ENCODE results near the gene PARP15.

DNA sequence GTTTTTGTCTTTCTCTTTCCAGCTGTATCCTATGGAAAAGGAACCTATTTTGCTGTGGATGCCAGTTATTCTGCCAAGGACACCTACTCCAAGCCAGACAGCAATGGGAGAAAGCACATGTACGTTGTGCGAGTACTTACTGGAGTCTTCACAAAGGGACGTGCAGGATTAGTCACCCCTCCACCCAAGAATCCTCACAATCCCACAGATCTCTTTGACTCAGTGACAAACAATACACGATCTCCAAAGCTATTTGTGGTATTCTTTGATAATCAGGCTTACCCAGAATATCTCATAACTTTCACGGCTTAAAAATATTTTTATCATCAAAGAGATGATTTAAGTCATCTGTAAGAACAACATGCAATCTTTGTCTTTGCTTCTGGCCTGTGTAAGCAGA lies 58.3 kb downstream of the PARP15 start:
- no peak for TF ChIP-seq POLR2AphosphoS5 (IDR thresholded peaks at IDR 0.05)
- TF ChIP-seq POLR2A (IDR thresholded peaks at IDR 0.05) = no peak
- no peak for TF ChIP-seq EP300 (IDR thresholded peaks at IDR 0.05)
- TF ChIP-seq, protein P1, sequence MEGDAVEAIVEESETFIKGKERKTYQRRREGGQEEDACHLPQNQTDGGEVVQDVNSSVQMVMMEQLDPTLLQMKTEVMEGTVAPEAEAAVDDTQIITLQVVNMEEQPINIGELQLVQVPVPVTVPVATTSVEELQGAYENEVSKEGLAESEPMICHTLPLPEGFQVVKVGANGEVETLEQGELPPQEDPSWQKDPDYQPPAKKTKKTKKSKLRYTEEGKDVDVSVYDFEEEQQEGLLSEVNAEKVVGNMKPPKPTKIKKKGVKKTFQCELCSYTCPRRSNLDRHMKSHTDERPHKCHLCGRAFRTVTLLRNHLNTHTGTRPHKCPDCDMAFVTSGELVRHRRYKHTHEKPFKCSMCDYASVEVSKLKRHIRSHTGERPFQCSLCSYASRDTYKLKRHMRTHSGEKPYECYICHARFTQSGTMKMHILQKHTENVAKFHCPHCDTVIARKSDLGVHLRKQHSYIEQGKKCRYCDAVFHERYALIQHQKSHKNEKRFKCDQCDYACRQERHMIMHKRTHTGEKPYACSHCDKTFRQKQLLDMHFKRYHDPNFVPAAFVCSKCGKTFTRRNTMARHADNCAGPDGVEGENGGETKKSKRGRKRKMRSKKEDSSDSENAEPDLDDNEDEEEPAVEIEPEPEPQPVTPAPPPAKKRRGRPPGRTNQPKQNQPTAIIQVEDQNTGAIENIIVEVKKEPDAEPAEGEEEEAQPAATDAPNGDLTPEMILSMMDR (IDR thresholded peaks at IDR 0.05) = no peak
